HEK293 (cell line): ENCODE data around the gene RPRD1A.

Source experiments
- CTCF ChIA-PET: fragments of 350-600 bp; formaldehyde crosslinking; extraction: SDS; loops from one replicate; lab custom pipeline; 2021; ENCODE audit warnings: antibody characterized with exemption; lab: Yijun Ruan, JAX
- POLR2A ChIA-PET: fragments of 300-600 bp; formaldehyde crosslinking; extraction: SDS; loops from one replicate; lab custom pipeline; 2020; ENCODE audit warnings: antibody characterized with exemption, inconsistent platforms; lab: Yijun Ruan, JAX
- H3K27ac ChIP-seq: fragments of 200-500 bp; sonication (Bioruptor generic); 2 replicates; pipeline ENCODE4 v1.5.1; 2014; ENCODE audit warnings: low read depth, low read length, control low read depth, inconsistent platforms; ENCODE audit errors: extremely low read depth
- H3K36me3 ChIP-seq, 2 experiments: fragments of 200-500 bp in 1 of 2; sonication (Bioruptor generic) in 1 of 2; 1 replicate in 1 of 2; 2 replicates in 1 of 2; pipeline ENCODE4 v1.5.1; 2014 to 2017; ENCODE audit warnings: inconsistent platforms in 2 of 2, low read length in 2 of 2; ENCODE audit not compliant: control insufficient read depth in 2 of 2, insufficient read depth in 1 of 2
- H3K4me1 ChIP-seq: fragments of 200-500 bp; sonication (Bioruptor generic); 2 replicates; pipeline ENCODE4 v1.5.1; 2014; ENCODE audit warnings: mild to moderate bottlenecking, low read length, inconsistent platforms; ENCODE audit not compliant: control insufficient read depth, insufficient read depth
- H3K4me3 ChIP-seq: 2 replicates; pipeline ENCODE4 v1.5.1; 2011; ENCODE audit warnings: low read depth, mild to moderate bottlenecking, control low read depth, low read length, moderate library complexity
- H3K9me3 ChIP-seq: fragments of 200-500 bp; sonication (Bioruptor generic); 2 replicates; pipeline ENCODE4 v1.5.1; 2014; ENCODE audit warnings: low read depth, low read length, inconsistent platforms; ENCODE audit not compliant: control insufficient read depth, insufficient read depth
- PRDM1 ChIP-seq: fragments of 450-650 bp; formaldehyde crosslinking; IDR thresholded peaks from 2 replicates; pipeline ENCODE4; 2016; ENCODE audit warnings: missing biosample characterization, missing genetic modification characterization
- SETDB1 ChIP-seq: IDR thresholded peaks from one replicate; pipeline ENCODE4 v1.6.1; 2017; ENCODE audit warnings: mild to moderate bottlenecking, low read length, moderate library complexity, mixed read lengths; ENCODE audit not compliant: insufficient read length
- ZFP37 ChIP-seq: fragments of 450-650 bp; formaldehyde crosslinking; IDR thresholded peaks from 2 replicates; pipeline ENCODE4 v1.5.1; 2016; ENCODE audit warnings: missing biosample characterization, missing genetic modification characterization
- ZNF138 ChIP-seq: fragments of 450-650 bp; formaldehyde crosslinking; IDR thresholded peaks from 2 replicates; pipeline ENCODE4 v1.5.1; 2016; ENCODE audit warnings: missing biosample characterization, missing genetic modification characterization, borderline replicate concordance
- ZNF146 ChIP-seq: fragments of 450-650 bp; formaldehyde crosslinking; IDR thresholded peaks from 2 replicates; pipeline ENCODE4 v1.5.1; 2016; ENCODE audit warnings: missing biosample characterization, missing genetic modification characterization
- ZNF16 ChIP-seq: fragments of 450-650 bp; formaldehyde crosslinking; IDR thresholded peaks from 2 replicates; pipeline ENCODE4 v1.5.1; 2016; ENCODE audit warnings: low read depth, missing biosample characterization, missing genetic modification characterization
- ZNF202 ChIP-seq: fragments of 450-650 bp; formaldehyde crosslinking; IDR thresholded peaks from 2 replicates; pipeline ENCODE4 v1.5.1; 2016; ENCODE audit warnings: missing biosample characterization, missing genetic modification characterization, borderline replicate concordance
- ZNF211 ChIP-seq: fragments of 450-650 bp; formaldehyde crosslinking; IDR thresholded peaks from 2 replicates; pipeline ENCODE4 v1.5.1; 2016; ENCODE audit warnings: low read depth, missing biosample characterization, missing genetic modification characterization
- ZNF311 ChIP-seq: fragments of 450-650 bp; formaldehyde crosslinking; IDR thresholded peaks from 2 replicates; pipeline ENCODE4 v1.5.1; 2017; ENCODE audit warnings: missing biosample characterization, missing genetic modification characterization, borderline replicate concordance
- ZNF335 ChIP-seq: fragments of 450-650 bp; formaldehyde crosslinking; conservative IDR thresholded peaks from 2 replicates; pipeline ENCODE4 v1.5.1; 2016; ENCODE audit warnings: missing biosample characterization, missing genetic modification characterization
- ZNF394 ChIP-seq: fragments of 450-650 bp; formaldehyde crosslinking; IDR thresholded peaks from 2 replicates; pipeline ENCODE4 v1.5.1; 2016; ENCODE audit warnings: missing biosample characterization, missing genetic modification characterization, mild to moderate bottlenecking, moderate library complexity, borderline replicate concordance
- ZNF488 ChIP-seq: fragments of 450-650 bp; formaldehyde crosslinking; IDR thresholded peaks from 2 replicates; pipeline ENCODE4 v1.5.1; 2016; ENCODE audit warnings: missing biosample characterization, missing genetic modification characterization
- ZNF513 ChIP-seq: fragments of 450-650 bp; IDR thresholded peaks from 2 replicates; pipeline ENCODE4 v1.5.1; 2018; ENCODE audit warnings: missing biosample characterization, missing genetic modification characterization
- ZNF518A ChIP-seq: fragments of 450-650 bp; formaldehyde crosslinking; conservative IDR thresholded peaks from 2 replicates; pipeline ENCODE4 v1.5.1; 2016; ENCODE audit warnings: low read depth, missing biosample characterization, missing genetic modification characterization
- ZNF596 ChIP-seq: fragments of 450-650 bp; IDR thresholded peaks from 2 replicates; pipeline ENCODE4 v1.5.0; 2018; ENCODE audit warnings: missing biosample characterization, mild to moderate bottlenecking, missing genetic modification characterization, moderate library complexity
- ZNF621 ChIP-seq: fragments of 450-650 bp; formaldehyde crosslinking; IDR thresholded peaks from 2 replicates; pipeline ENCODE4 v1.5.1; 2017; ENCODE audit warnings: missing biosample characterization, missing genetic modification characterization
- ZNF837 ChIP-seq: fragments of 450-650 bp; formaldehyde crosslinking; IDR thresholded peaks from 2 replicates; pipeline ENCODE4 v1.5.1; 2016; ENCODE audit warnings: missing biosample characterization, missing genetic modification characterization
- ZSCAN23 ChIP-seq: fragments of 450-650 bp; formaldehyde crosslinking; IDR thresholded peaks from 2 replicates; pipeline ENCODE4 v1.5.1; 2016; ENCODE audit warnings: missing biosample characterization, missing genetic modification characterization

The RPRD1A gene

GRCh38 chr18:35971661-35972196, 95.6 kb downstream of the RPRD1A start:
- Histone ChIP-seq H3K27ac (peak overlapping the region; percentile 51; the same call in 1 of the 2 replicates), H3K4me3 (peak overlapping the region; percentile 97), H3K4me1 (no peaks in the 10 kb centered on the region; the same call in 1 of the 2 replicates), H3K9me3 (no peaks in the 10 kb centered on the region), H3K36me3 (peaks cover 4 to 34% of the 10 kb centered on the region in 2 experiments)
- ChIA-PET POLR2A (interaction anchor here (0.5 to 1.2 kb wide), 11 partner anchors 10 to 588 kb away, joined by 3 to 6 read pairs (median 4); partner anchors contain the start of genes ELP2 and SLC39A6), CTCF (interaction anchor here (0.7 to 1.1 kb wide), 3 partner anchors 8 to 215 kb away, joined by 3 to 4 read pairs (median 3); no protein-coding TSS in a partner anchor)
- TF ChIP-seq ZNF211 (tag by site-specific recombination) (no peak), ZNF518A (tag by site-specific recombination) (no peak), ZNF513 (peak; percentile 35; the same call in 1 of the 2 replicates), ZNF394 (tag by site-specific recombination) (no peak), ZNF146 (tag by site-specific recombination) (peak; percentile 83), ZNF596 (no peak), ZNF311 (tag by site-specific recombination) (no peak), PRDM1 (tag by site-specific recombination) (peak; percentile 49), SETDB1 (peak; percentile 34), ZNF335 (tag by site-specific recombination) (peak; percentile 95)

GRCh38 chr18:35969676-35970075, 97.7 kb downstream of the RPRD1A start:
- Histone ChIP-seq H3K27ac (no peak overlapping the region), H3K9me3 (no peaks in the 10 kb centered on the region), H3K36me3 (peaks cover 3 to 13% of the 10 kb centered on the region in 2 experiments; a peak in 2 of 3 replicates), H3K4me1 (no peaks in the 10 kb centered on the region; the same call in 1 of the 2 replicates), H3K4me3 (no peak overlapping the region)
- POLR2A ChIA-PET, result no interaction called here
- CTCF ChIA-PET, result interaction anchor here (0.7 to 1.2 kb wide), 2 partner anchors 19 to 79 kb away, joined by 3 to 5 read pairs; no protein-coding TSS in a partner anchor
- TF ChIP-seq ZNF202, result no peak
- TF ChIP-seq ZFP37, result no peak
- TF ChIP-seq ZNF837 (tag by site-specific recombination), result no peak
- no peak for TF ChIP-seq ZNF138 (tag by site-specific recombination)
- TF ChIP-seq ZNF16, result no peak
- TF ChIP-seq ZNF488 (tag by site-specific recombination), result no peak
- no peak for TF ChIP-seq SETDB1
- TF ChIP-seq ZNF146 (tag by site-specific recombination), result no peak
- no peak for TF ChIP-seq ZNF621
- no peak for TF ChIP-seq ZSCAN23 (tag by site-specific recombination)
